ENCODE data around the gene SEC31B.
A peak's percentile ranks its signal among the peaks of the same experiment; 100 is the strongest.

SEC31B gene

GRCh38 chr10:100522945-100523344 is 3.3 kb upstream of the SEC31B start:
- no peak overlapping the region for H3K4me3 ChIP-seq (ENCODE audit: low read depth, low read length)
- no peak for DNase-seq (ENCODE audit: low read depth)
- TF ChIP-seq CTCF (IDR thresholded peaks at IDR 0.05; ENCODE audit: low read depth, low read length, missing control alignments) = no peak

- no peak overlapping the region for H3K4me3 ChIP-seq (ENCODE audit: low read depth, low read length)
- DNase-seq (ENCODE audit: low read depth) = no peak
- no peak for TF ChIP-seq CTCF (IDR thresholded peaks at IDR 0.05; ENCODE audit: low read depth, low read length, missing control alignments)
Measured at GRCh38 chr10:100522107-100522801, 2.6 kb upstream of the SEC31B start.

GRCh38 chr10:100520811-100521210 is 1.1 kb upstream of the SEC31B start:
- DNase-seq (ENCODE audit: low read depth) = no peak
- H3K4me3 ChIP-seq (ENCODE audit: low read depth, low read length) = no peak overlapping the region
- TF ChIP-seq CTCF (IDR thresholded peaks at IDR 0.05; ENCODE audit: low read depth, low read length, missing control alignments) = no peak

- peak; percentile 67 for TF ChIP-seq CTCF (IDR thresholded peaks at IDR 0.05; ENCODE audit: low read depth, low read length, missing control alignments)
- no peak for DNase-seq (ENCODE audit: low read depth)
- no peak overlapping the region for H3K4me3 ChIP-seq (ENCODE audit: low read depth, low read length)
Measured at GRCh38 chr10:100518761-100519241, 860 bp downstream of the SEC31B start.

- no peak for TF ChIP-seq CTCF (IDR thresholded peaks at IDR 0.05; ENCODE audit: low read depth, low read length, missing control alignments)
- no peak overlapping the region for H3K4me3 ChIP-seq (ENCODE audit: low read depth, low read length)
- DNase-seq (ENCODE audit: low read depth) = no peak
Measured at GRCh38 chr10:100516847-100517246, 2.8 kb downstream of the SEC31B start.

GRCh38 chr10:100515612-100516011 is 4.0 kb downstream of the SEC31B start:
- no peak overlapping the region for H3K4me3 ChIP-seq (ENCODE audit: low read depth, low read length)

More at GRCh38 chr10:100515612-100516011, 4.0 kb downstream of the SEC31B start:
- DNase-seq (ENCODE audit: low read depth) = no peak
- TF ChIP-seq CTCF (IDR thresholded peaks at IDR 0.05; ENCODE audit: low read depth, low read length, missing control alignments) = no peak

All from GM12864 (cell line).